Spleen (tissue), 7 donors: ENCODE data around the gene KCNQ1.

ENCODE experiments used
- CTCF ChIP-seq, 11 experiments: fragments of 200-600 bp in 7 of 11; fragments of 450-650 bp in 4 of 11; sonication (generic) in 4 of 11; IDR thresholded peaks in 8 of 11; conservative IDR thresholded peaks in 3 of 11; 1 replicate in 7 of 11; 2 replicates in 4 of 11; pipeline versions ENCODE4 v1.4.0 to v1.8.0; 2016 to 2021; ENCODE audit warnings: antibody characterized with exemption in 11 of 11, inconsistent platforms in 4 of 11, mild to moderate bottlenecking in 1 of 11
- POLR2A ChIP-seq, 3 donors: fragments of 450-650 bp; IDR thresholded peaks; one replicate each; pipeline ENCODE4 v1.5.1; 2017; ENCODE audit warnings: antibody characterized with exemption in 3 of 3, mild to moderate bottlenecking in 1 of 3
- donor health status: DM: no; HTN: no; CAD: no; lungs with moderate emphysema.
- donor health status: DM: no; HTN: no; CAD: no.
- donor health status: DM: no; HTN: no; CAD: no.

- no peak for TF ChIP-seq CTCF (IDR thresholded peaks at IDR 0.05 in 8 of 11, conservative IDR thresholded peaks at IDR 0.05 in 3 of 11)
- TF ChIP-seq POLR2A (IDR thresholded peaks at IDR 0.05) = no peak
These were observed 93.3 kb downstream of the KCNQ1 start for GRCh38 chr11:2537896-2538724.
